GM23248 (cell line): ENCODE results near the gene HS6ST1.

Experiments
- EZH2 ChIP-seq: fragments of 200-600 bp; sonication (generic); IDR thresholded peaks from 2 replicates; pipeline ENCODE4 v1.6.1; 2018; ENCODE audit warnings: antibody characterized with exemption, mild to moderate bottlenecking; ENCODE audit not compliant: insufficient read depth, poor library complexity, severe bottlenecking
- EZH2phosphoT487 ChIP-seq: fragments of 200-600 bp; sonication (generic); IDR thresholded peaks from 2 replicates; pipeline ENCODE4 v1.6.1; 2018; ENCODE audit warnings: antibody characterized with exemption, moderate library complexity, mild to moderate bottlenecking, low read depth; ENCODE audit not compliant: insufficient read depth

DNA sequence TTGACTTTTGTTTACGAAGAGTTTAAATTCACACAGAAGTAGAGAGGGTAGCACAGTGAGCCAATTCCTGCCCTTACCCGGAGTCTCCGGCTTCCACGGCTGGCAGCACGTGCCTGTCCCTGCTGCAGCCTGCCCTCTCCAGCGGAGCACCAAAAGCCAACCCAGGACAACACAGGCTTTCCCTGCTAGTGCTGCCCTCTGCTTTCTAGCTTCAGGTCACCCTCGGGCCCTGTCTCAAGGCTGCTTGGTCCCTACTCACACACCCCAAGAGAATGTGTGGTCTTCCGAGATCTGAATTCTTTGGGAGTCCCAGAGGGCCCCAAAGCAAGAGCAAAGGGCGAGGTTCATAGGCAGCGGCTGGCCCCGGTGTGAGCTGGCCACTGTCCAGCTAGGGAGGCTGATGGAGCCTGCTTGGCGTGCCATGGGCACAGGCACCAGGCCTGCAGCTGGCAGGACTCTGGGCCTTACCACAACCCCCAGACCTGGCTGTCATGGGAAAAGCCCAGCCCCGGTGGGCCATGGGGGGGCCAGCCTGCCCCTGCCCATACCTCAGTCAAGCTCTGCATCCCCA lies 7.0 kb upstream of the HS6ST1 start:
- TF ChIP-seq EZH2 = no peak
- TF ChIP-seq EZH2phosphoT487 = no peak
